Activated CD8-positive, alpha-beta memory T cell treated with anti-CD3 and anti-CD28 coated beads for 4 hours (primary cell): Measurements from ENCODE around the gene EIF3K.
"Not testable (repeated sequence)": the region's sequence is repeated elsewhere in the genome, so short reads cannot be mapped to it uniquely, and the experiment has no call there.

ENCODE experiments used
- DNase-seq, 2 donors: peaks; one replicate each; pipeline ENCODE4 v3.0.0-alpha.2; 2020; ENCODE audit warnings: low read depth in 2 of 2

Gene EIF3K

GRCh38 chr19:38617764-38618589 is 1.0 kb upstream of the EIF3K start, which contains the start of gene MAP4K1:
MAP4K1 (minus strand) TSS chr19:38617953; CDS start chr19:38617895, 58 bp downstream.
- peak; percentile 30 to 45 for DNase-seq

GRCh38 chr19:38619361-38620174 is 580 bp downstream of the EIF3K start:
- no peak for DNase-seq

GRCh38 chr19:38624822-38625221 is 5.8 kb downstream of the EIF3K start:
- no peak for DNase-seq

GRCh38 chr19:38626401-38626800 is 7.4 kb downstream of the EIF3K start:
- no peak for DNase-seq

GRCh38 chr19:38629568-38629967 is 10.6 kb downstream of the EIF3K start:
- no peak for DNase-seq

GRCh38 chr19:38631301-38631700 is 12.3 kb downstream of the EIF3K start:
- DNase-seq, result not testable (repeated sequence)

- not testable (repeated sequence) for DNase-seq
Measured at GRCh38 chr19:38631811-38632475, 13.0 kb downstream of the EIF3K start.

- DNase-seq, result no peak
Measured at GRCh38 chr19:38632476-38633213, 13.7 kb downstream of the EIF3K start.

- DNase-seq, result peak; percentile 40 to 51
Measured at GRCh38 chr19:38634757-38635482, 15.9 kb downstream of the EIF3K start.

- no peak for DNase-seq
Measured at GRCh38 chr19:38635483-38636399, 16.8 kb downstream of the EIF3K start.

GRCh38 chr19:38638461-38638860 is 19.5 kb downstream of the EIF3K start:
- no peak for DNase-seq

GRCh38 chr19:38639679-38640078 is 20.7 kb downstream of the EIF3K start:
- DNase-seq, result no peak

- no peak for DNase-seq
Measured at GRCh38 chr19:38640368-38640767, 21.4 kb downstream of the EIF3K start.

- no peak for DNase-seq
Measured at GRCh38 chr19:38642176-38642575, 23.2 kb downstream of the EIF3K start.

GRCh38 chr19:38644719-38645118 is 25.7 kb downstream of the EIF3K start:
- DNase-seq, result no peak

GRCh38 chr19:38647368-38647965 is 28.5 kb downstream of the EIF3K start, which contains the start of gene ACTN4:
ACTN4 (plus strand) TSS chr19:38647649; CDS start chr19:38647746, 97 bp downstream.
- DNase-seq, result peak; percentile 99 to 100

- DNase-seq, result no peak
Measured at GRCh38 chr19:38647966-38648768, 29.2 kb downstream of the EIF3K start.

- no peak for DNase-seq
Measured at GRCh38 chr19:38648769-38649304, 29.8 kb downstream of the EIF3K start.
